HepG2 (cell line): ENCODE results near the gene C11orf16. TPM values are rescaled to one million over a fixed set of nuclear protein-coding genes. Genes with fewer than 3 reads are reported as not detected.

Experiments
- ATF7 ChIP-seq, 2 experiments: fragments of 450-650 bp in 1 of 2; sonication (generic) in 1 of 2; formaldehyde crosslinking in 1 of 2; IDR thresholded peaks; 2 replicates each; pipeline versions ENCODE4 v1.4.0 to v1.6.1; 2016 to 2020; ENCODE audit warnings: antibody characterized with exemption in 1 of 2, mild to moderate bottlenecking in 1 of 2, missing genetic modification reagents in 1 of 2
- CENPX ChIP-seq: sonication (generic); formaldehyde crosslinking; IDR thresholded peaks from 2 replicates; pipeline ENCODE4 v1.9.0; 2021; ENCODE audit warnings: mild to moderate bottlenecking, missing genetic modification reagents, moderate library complexity
- DMAP1 ChIP-seq: IDR thresholded peaks from 2 replicates; pipeline ENCODE4 v1.6.1; 2016
- FOSL2 ChIP-seq: sonication (generic); formaldehyde crosslinking; IDR thresholded peaks from 2 replicates; pipeline ENCODE4 v1.4.0; 2020; ENCODE audit warnings: missing genetic modification reagents
- KMT2B ChIP-seq: IDR thresholded peaks from 2 replicates; pipeline ENCODE4 v1.6.1; 2016; ENCODE audit warnings: missing genetic modification reagents, missing compliant biosample characterization
- MAFG ChIP-seq: sonication (generic); formaldehyde crosslinking; IDR thresholded peaks from 2 replicates; pipeline ENCODE4 v1.5.1; 2020; ENCODE audit warnings: mild to moderate bottlenecking, missing genetic modification reagents
- MTA3 ChIP-seq: sonication (generic); formaldehyde crosslinking; IDR thresholded peaks from 2 replicates; pipeline ENCODE4 v1.4.0; 2020; ENCODE audit warnings: missing genetic modification reagents
- MTF2 ChIP-seq: sonication (generic); formaldehyde crosslinking; IDR thresholded peaks from 2 replicates; pipeline ENCODE4 v1.5.0; 2020; ENCODE audit warnings: missing genetic modification reagents, borderline replicate concordance
- MYC ChIP-seq: sonication (generic); formaldehyde crosslinking; IDR thresholded peaks from 2 replicates; pipeline ENCODE4 v1.9.0; 2021; ENCODE audit warnings: missing genetic modification reagents, borderline replicate concordance
- SNAI1 ChIP-seq: sonication (generic); formaldehyde crosslinking; IDR thresholded peaks from 2 replicates; pipeline ENCODE4 v1.5.0; 2020; ENCODE audit warnings: mild to moderate bottlenecking, missing genetic modification reagents, borderline replicate concordance
- ZNF180 ChIP-seq: sonication (generic); formaldehyde crosslinking; IDR thresholded peaks from 2 replicates; pipeline ENCODE4 v1.4.0; 2020; ENCODE audit warnings: low read depth, missing genetic modification reagents, borderline replicate concordance
- ZNF337 ChIP-seq: sonication (generic); formaldehyde crosslinking; IDR thresholded peaks from 2 replicates; pipeline ENCODE4 v1.5.1; 2020; ENCODE audit warnings: missing genetic modification reagents, low read depth, mild to moderate bottlenecking, borderline replicate concordance
- ZNF431 ChIP-seq: sonication (generic); formaldehyde crosslinking; IDR thresholded peaks from 2 replicates; pipeline ENCODE4 v1.9.0; 2022; ENCODE audit warnings: missing genetic modification reagents, low read depth, mild to moderate bottlenecking, borderline replicate concordance
- ZNF557 ChIP-seq: sonication (generic); formaldehyde crosslinking; IDR thresholded peaks from 2 replicates; pipeline ENCODE4 v1.4.0; 2020; ENCODE audit warnings: missing genetic modification reagents
- ZNF577 ChIP-seq: sonication (generic); formaldehyde crosslinking; IDR thresholded peaks from 2 replicates; pipeline ENCODE4 v1.4.0; 2020; ENCODE audit warnings: mild to moderate bottlenecking, low read depth, missing genetic modification reagents, borderline replicate concordance
- polyA plus RNA-seq, 8 experiments: library from polyadenylated mRNA; depleted of rRNA in 3 of 8; stranded (reverse) in 7 of 8; unstranded in 1 of 8; fragments of >200 nt; fragmentation: Illumina TruSeq in 4 of 8; extraction: Trizol in 4 of 8; gene quantifications; 2 replicates each; pipeline versions ENCODE4 v1.2.1 to v1.2.3, GENCODE V29; 2011 to 2016; ENCODE audit warnings: low read depth in 4 of 8, missing spikeins in 1 of 8, mixed read lengths in 1 of 8; ENCODE audit not compliant: insufficient read depth in 1 of 8
- total RNA-seq, 5 experiments: library from RNA; depleted of rRNA; stranded (reverse); fragments of >200 nt; fragmentation: Illumina TruSeq; extraction: Trizol; gene quantifications; 2 replicates each; pipeline ENCODE4 v1.2.3, GENCODE V29; 2016; ENCODE audit warnings: low read depth in 1 of 5
- TF ChIP-seq, protein P1 (sequence below): sonication (generic); formaldehyde crosslinking; IDR thresholded peaks from 2 replicates; pipeline ENCODE4 v1.4.0; 2020; ENCODE audit warnings: mild to moderate bottlenecking, missing genetic modification reagents
- TF ChIP-seq, protein P2 (sequence below): sonication (generic); formaldehyde crosslinking; IDR thresholded peaks from 2 replicates; pipeline ENCODE4 v1.4.0; 2020; ENCODE audit warnings: missing genetic modification reagents
- TF ChIP-seq, protein P3 (sequence below): fragments of 450-650 bp; IDR thresholded peaks from 2 replicates; pipeline ENCODE4 v1.6.1; 2016
- TF ChIP-seq, protein P4 (sequence below): sonication (generic); formaldehyde crosslinking; IDR thresholded peaks from 2 replicates; pipeline ENCODE4 v1.4.0; 2020; ENCODE audit warnings: missing genetic modification reagents, borderline replicate concordance

C11orf16 gene
- total and polyA plus RNA-seq, 2 of the 13 experiments (the other 11 are each of a cell fraction or from before 2014, with no cell fraction given), result not detected

DNA sequence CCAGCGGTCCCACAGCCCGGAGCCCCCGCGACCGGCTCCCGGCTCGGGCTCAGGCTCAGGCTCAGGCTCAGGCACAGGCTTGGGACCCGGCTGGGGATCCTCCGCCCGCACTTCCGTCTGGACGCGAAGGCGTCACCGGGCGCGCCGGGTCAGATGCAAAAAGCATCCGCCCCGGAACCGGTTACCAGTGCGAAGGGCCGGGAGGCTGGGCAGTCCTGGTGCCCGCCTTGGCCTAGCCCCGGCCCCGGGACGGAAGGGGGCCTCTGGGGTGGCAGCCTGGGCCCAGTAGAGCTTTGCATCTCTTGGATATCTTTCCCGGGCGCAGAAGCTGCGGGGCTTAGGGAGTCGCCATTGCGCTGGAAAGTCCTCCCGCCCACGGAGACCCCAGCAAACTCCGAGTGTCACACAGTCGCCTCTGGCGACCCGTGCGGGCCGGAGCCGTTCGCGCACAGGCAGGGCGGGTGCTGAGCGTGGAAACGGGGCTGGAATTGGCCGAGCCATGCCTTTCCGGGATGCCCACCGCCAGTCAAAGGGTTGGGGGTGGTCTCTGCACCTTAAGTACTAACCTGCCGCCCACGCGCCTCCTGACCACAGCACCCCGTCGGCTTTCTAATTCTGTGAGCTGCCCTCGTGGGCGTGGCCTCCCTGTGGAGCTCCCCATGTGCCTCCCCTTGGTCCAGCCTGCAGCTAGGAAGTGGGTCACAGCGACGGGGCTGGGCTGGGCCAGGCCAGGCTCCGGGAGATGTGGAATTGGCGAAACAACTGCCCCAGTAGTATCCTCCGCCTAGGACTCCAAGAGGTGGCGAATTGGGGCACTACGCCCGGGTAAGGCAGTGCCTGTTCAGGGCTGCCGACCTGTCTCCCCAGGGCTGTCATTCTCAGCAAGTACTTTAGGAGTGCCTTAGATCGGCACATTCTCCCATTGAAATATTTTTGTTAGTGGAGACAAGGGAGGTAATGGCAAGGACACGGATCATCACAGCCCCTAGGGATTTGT is 31.9 kb upstream of the C11orf16 start, which contains the start of gene TMEM9B (continued):
- no peak for TF ChIP-seq ZNF577 (CRISPR knock-in tag)
- TF ChIP-seq ZNF431 (CRISPR knock-in tag), result no peak
- peak; percentile 93 for TF ChIP-seq DMAP1 (CRISPR knock-in tag)
- TF ChIP-seq MAFG (CRISPR knock-in tag), result no peak; the same call in 1 of the 2 replicates
- peak; percentile 92; the same call in 1 of the 2 replicates for TF ChIP-seq MTF2 (CRISPR knock-in tag)
- TF ChIP-seq, protein P1, sequence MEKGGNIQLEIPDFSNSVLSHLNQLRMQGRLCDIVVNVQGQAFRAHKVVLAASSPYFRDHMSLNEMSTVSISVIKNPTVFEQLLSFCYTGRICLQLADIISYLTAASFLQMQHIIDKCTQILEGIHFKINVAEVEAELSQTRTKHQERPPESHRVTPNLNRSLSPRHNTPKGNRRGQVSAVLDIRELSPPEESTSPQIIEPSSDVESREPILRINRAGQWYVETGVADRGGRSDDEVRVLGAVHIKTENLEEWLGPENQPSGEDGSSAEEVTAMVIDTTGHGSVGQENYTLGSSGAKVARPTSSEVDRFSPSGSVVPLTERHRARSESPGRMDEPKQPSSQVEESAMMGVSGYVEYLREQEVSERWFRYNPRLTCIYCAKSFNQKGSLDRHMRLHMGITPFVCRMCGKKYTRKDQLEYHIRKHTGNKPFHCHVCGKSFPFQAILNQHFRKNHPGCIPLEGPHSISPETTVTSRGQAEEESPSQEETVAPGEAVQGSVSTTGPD, result no peak
- TF ChIP-seq MTA3, result no peak
- peak; percentile 72 for TF ChIP-seq MYC
- TF ChIP-seq, protein P2, sequence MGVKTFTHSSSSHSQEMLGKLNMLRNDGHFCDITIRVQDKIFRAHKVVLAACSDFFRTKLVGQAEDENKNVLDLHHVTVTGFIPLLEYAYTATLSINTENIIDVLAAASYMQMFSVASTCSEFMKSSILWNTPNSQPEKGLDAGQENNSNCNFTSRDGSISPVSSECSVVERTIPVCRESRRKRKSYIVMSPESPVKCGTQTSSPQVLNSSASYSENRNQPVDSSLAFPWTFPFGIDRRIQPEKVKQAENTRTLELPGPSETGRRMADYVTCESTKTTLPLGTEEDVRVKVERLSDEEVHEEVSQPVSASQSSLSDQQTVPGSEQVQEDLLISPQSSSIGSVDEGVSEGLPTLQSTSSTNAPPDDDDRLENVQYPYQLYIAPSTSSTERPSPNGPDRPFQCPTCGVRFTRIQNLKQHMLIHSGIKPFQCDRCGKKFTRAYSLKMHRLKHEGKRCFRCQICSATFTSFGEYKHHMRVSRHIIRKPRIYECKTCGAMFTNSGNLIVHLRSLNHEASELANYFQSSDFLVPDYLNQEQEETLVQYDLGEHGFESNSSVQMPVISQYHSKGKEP (CRISPR knock-in tag), result peak; percentile 75; the same call in 1 of the 2 replicates
- 0 out of 2 replicates have a peak, but pooled peaks have one; percentile 57 for TF ChIP-seq ZNF557 (CRISPR knock-in tag)
- no peak for TF ChIP-seq CENPX (CRISPR knock-in tag)
- TF ChIP-seq ZNF337, result 0 out of 2 replicates have a peak, but pooled peaks have one; percentile 65
- no peak for TF ChIP-seq ATF7 (IDR thresholded peaks at IDR 0.05)
- no peak for TF ChIP-seq ATF7 (CRISPR knock-in tag; IDR thresholded peaks at IDR 0.05)
- peak; percentile 87 for TF ChIP-seq KMT2B
- TF ChIP-seq ZNF180, result no peak
- TF ChIP-seq, protein P3, sequence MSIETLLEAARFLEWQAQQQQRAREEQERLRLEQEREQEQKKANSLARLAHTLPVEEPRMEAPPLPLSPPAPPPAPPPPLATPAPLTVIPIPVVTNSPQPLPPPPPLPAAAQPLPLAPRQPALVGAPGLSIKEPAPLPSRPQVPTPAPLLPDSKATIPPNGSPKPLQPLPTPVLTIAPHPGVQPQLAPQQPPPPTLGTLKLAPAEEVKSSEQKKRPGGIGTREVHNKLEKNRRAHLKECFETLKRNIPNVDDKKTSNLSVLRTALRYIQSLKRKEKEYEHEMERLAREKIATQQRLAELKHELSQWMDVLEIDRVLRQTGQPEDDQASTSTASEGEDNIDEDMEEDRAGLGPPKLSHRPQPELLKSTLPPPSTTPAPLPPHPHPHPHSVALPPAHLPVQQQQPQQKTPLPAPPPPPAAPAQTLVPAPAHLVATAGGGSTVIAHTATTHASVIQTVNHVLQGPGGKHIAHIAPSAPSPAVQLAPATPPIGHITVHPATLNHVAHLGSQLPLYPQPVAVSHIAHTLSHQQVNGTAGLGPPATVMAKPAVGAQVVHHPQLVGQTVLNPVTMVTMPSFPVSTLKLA, result peak; percentile 61; the same call in 1 of the 2 replicates
- TF ChIP-seq SNAI1 (CRISPR knock-in tag), result no peak
- TF ChIP-seq, protein P4, sequence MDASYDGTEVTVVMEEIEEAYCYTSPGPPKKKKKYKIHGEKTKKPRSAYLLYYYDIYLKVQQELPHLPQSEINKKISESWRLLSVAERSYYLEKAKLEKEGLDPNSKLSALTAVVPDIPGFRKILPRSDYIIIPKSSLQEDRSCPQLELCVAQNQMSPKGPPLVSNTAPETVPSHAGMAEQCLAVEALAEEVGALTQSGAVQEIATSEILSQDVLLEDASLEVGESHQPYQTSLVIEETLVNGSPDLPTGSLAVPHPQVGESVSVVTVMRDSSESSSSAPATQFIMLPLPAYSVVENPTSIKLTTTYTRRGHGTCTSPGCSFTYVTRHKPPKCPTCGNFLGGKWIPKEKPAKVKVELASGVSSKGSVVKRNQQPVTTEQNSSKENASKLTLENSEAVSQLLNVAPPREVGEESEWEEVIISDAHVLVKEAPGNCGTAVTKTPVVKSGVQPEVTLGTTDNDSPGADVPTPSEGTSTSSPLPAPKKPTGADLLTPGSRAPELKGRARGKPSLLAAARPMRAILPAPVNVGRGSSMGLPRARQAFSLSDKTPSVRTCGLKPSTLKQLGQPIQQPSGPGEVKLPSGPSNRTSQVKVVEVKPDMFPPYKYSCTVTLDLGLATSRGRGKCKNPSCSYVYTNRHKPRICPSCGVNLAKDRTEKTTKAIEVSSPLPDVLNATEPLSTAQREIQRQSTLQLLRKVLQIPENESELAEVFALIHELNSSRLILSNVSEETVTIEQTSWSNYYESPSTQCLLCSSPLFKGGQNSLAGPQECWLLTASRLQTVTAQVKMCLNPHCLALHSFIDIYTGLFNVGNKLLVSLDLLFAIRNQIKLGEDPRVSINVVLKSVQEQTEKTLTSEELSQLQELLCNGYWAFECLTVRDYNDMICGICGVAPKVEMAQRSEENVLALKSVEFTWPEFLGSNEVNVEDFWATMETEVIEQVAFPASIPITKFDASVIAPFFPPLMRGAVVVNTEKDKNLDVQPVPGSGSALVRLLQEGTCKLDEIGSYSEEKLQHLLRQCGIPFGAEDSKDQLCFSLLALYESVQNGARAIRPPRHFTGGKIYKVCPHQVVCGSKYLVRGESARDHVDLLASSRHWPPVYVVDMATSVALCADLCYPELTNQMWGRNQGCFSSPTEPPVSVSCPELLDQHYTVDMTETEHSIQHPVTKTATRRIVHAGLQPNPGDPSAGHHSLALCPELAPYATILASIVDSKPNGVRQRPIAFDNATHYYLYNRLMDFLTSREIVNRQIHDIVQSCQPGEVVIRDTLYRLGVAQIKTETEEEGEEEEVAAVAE (CRISPR knock-in tag), result no peak
- TF ChIP-seq FOSL2 (CRISPR knock-in tag), result 0 out of 2 replicates have a peak, but pooled peaks have one; percentile 11
